Endodermal cell (in vitro differentiated cells): ENCODE results near the gene ATG16L1. TPM values are rescaled to one million over a fixed set of nuclear protein-coding genes. Genes with fewer than 3 reads are reported as not detected.

Source experiments
- DNase-seq: peaks from one replicate; pipeline ENCODE4 v3.0.0-alpha.2; 2017
- H3K27ac ChIP-seq: 2 replicates; pipeline ENCODE4 v1.5.1; 2013; ENCODE audit warnings: mild to moderate bottlenecking, low read depth, low read length, moderate library complexity
- H3K27me3 ChIP-seq: 2 replicates; pipeline ENCODE4 v1.6.1; 2013; ENCODE audit warnings: mild to moderate bottlenecking, low read length, moderate library complexity; ENCODE audit not compliant: insufficient read depth, control insufficient read depth, poor library complexity, severe bottlenecking
- H3K36me3 ChIP-seq: 2 replicates; pipeline ENCODE4 v1.7.0; 2013; ENCODE audit warnings: mild to moderate bottlenecking, low read length, moderate library complexity; ENCODE audit not compliant: control insufficient read depth, insufficient read depth
- H3K4me1 ChIP-seq: one replicate; pipeline ENCODE4 v1.7.0; 2013; ENCODE audit warnings: low read length; ENCODE audit not compliant: control insufficient read depth, insufficient read depth
- H3K4me3 ChIP-seq: 2 replicates; pipeline ENCODE4 v1.5.1; 2013; ENCODE audit warnings: mild to moderate bottlenecking, low read length, moderate library complexity
- H3K9ac ChIP-seq: 2 replicates; pipeline ENCODE4 v1.6.1; 2013; ENCODE audit warnings: mild to moderate bottlenecking, low read length, moderate library complexity; ENCODE audit not compliant: poor library complexity, severe bottlenecking; ENCODE audit errors: extremely low read depth
- H3K9me3 ChIP-seq: 2 replicates; pipeline ENCODE4 v1.6.1; 2013; ENCODE audit warnings: mild to moderate bottlenecking, low read length, moderate library complexity; ENCODE audit not compliant: control insufficient read depth
- H3K27ac Mint-ChIP-seq: 2 replicates; pipeline ENCODE4 v1.8.0; 2020; ENCODE audit warnings: mixed read lengths
- H3K27me3 Mint-ChIP-seq: 2 replicates; pipeline ENCODE4 v1.8.0; 2021; ENCODE audit warnings: mild to moderate bottlenecking, mixed read lengths; ENCODE audit not compliant: insufficient read depth
- H3K36me3 Mint-ChIP-seq: 2 replicates; pipeline ENCODE4 v1.8.0; 2020; ENCODE audit warnings: low read depth, mixed read lengths
- H3K4me1 Mint-ChIP-seq: 2 replicates; pipeline ENCODE4 v1.8.0; 2020; ENCODE audit warnings: mixed read lengths
- H3K4me3 Mint-ChIP-seq: 2 replicates; pipeline ENCODE4 v1.8.0; 2020; ENCODE audit warnings: mild to moderate bottlenecking, moderate library complexity, mixed read lengths
- H3K9me3 Mint-ChIP-seq: 2 replicates; pipeline ENCODE4 v1.8.0; 2020; ENCODE audit warnings: mild to moderate bottlenecking, mixed read lengths
- CTCF ChIP-seq: fragments of 200-600 bp; sonication (generic); conservative IDR thresholded peaks from 2 replicates; pipeline ENCODE4 v1.5.0; 2021; ENCODE audit warnings: antibody characterized with exemption, mild to moderate bottlenecking
- WGBS, 2 experiments: methylation state at CpG; one replicate each; pipeline versions ENCODE4 v1.1.5 to v1.1.7; 2013; ENCODE audit warnings: missing lambda C conversion rate in 2 of 2, mixed read lengths in 1 of 2; ENCODE audit not compliant: insufficient coverage in 1 of 2, insufficient read length in 1 of 2; 5-methylcytosine and 5-hydroxymethylcytosine counted together
- total RNA-seq, 2 donors: library from RNA; stranded (reverse); fragmentation: NEBNext Ultra II Directional in 1 of 2; extraction: Animal tissue kit (Norgen Biotek cat#: 25700) in 1 of 2; gene quantifications; 2 replicates in 1 of 2; 3 replicates in 1 of 2; pipeline ENCODE4 v1.2.1, GENCODE V29; 2021

ATG16L1 gene
- total RNA-seq, 2 donors from 2014 or later, result 29.6 to 31.6 TPM

GRCh38 chr2:233326500-233326899 is 75.0 kb downstream of the ATG16L1 start:
- no peak overlapping the region for H3K27ac Mint-ChIP-seq
- Histone ChIP-seq H3K4me3 (no peak overlapping the region), H3K27me3 (peaks cover 4% of the 10 kb centered on the region), H3K9ac (no peak overlapping the region), H3K9me3 (no peaks in the 10 kb centered on the region), H3K36me3 (no peaks in the 10 kb centered on the region), H3K27ac (no peak overlapping the region), H3K4me1 (peaks cover 10% of the 10 kb centered on the region)
- no peak for TF ChIP-seq CTCF
- peaks cover 15% of the 10 kb centered on the region for H3K4me1 Mint-ChIP-seq
- no peaks in the 10 kb centered on the region for H3K9me3 Mint-ChIP-seq
- no peak for DNase-seq
- WGBS, 2 experiments, result 96 to 100% methylated on average over 2 to 8 of the region's 8 CpGs
- no peak overlapping the region for H3K4me3 Mint-ChIP-seq
- H3K27me3 Mint-ChIP-seq, result peaks cover 12% of the 10 kb centered on the region
- H3K36me3 Mint-ChIP-seq, result no peaks in the 10 kb centered on the region

GRCh38 chr2:233328922-233329321 is 77.4 kb downstream of the ATG16L1 start:
- WGBS, 2 experiments, result 98 to 100% methylated on average over 1 to 4 of the region's 4 CpGs
- H3K27me3 Mint-ChIP-seq, result peaks cover 20% of the 10 kb centered on the region
- H3K9me3 Mint-ChIP-seq, result no peaks in the 10 kb centered on the region
- no peaks in the 10 kb centered on the region for H3K36me3 Mint-ChIP-seq
- H3K4me1 Mint-ChIP-seq, result peaks cover 15% of the 10 kb centered on the region
- H3K9me3 ChIP-seq, result no peaks in the 10 kb centered on the region
- H3K4me1 ChIP-seq, result peaks cover 10% of the 10 kb centered on the region
- peaks cover 6% of the 10 kb centered on the region for H3K27me3 ChIP-seq
- no peak overlapping the region for H3K27ac Mint-ChIP-seq
- H3K36me3 ChIP-seq, result no peaks in the 10 kb centered on the region
- H3K4me3 Mint-ChIP-seq, result no peak overlapping the region
- no peak overlapping the region for H3K9ac ChIP-seq
- no peak for TF ChIP-seq CTCF
- no peak overlapping the region for H3K4me3 ChIP-seq
- DNase-seq, result no peak
- no peak overlapping the region for H3K27ac ChIP-seq

- Histone ChIP-seq H3K9ac (no peak overlapping the region), H3K27me3 (peaks cover 11% of the 10 kb centered on the region), H3K4me1 (peaks cover 10% of the 10 kb centered on the region), H3K4me3 (no peak overlapping the region), H3K27ac (no peak overlapping the region), H3K9me3 (no peaks in the 10 kb centered on the region), H3K36me3 (no peaks in the 10 kb centered on the region)
- Mint-ChIP-seq H3K36me3 (no peaks in the 10 kb centered on the region), H3K4me1 (peaks cover 15% of the 10 kb centered on the region), H3K27ac (no peak overlapping the region), H3K4me3 (no peak overlapping the region), H3K9me3 (no peaks in the 10 kb centered on the region), H3K27me3 (peaks cover 27% of the 10 kb centered on the region)
- 40 to 45% methylated on average over 5 to 7 of the region's 7 CpGs for WGBS, 2 experiments
- peak; percentile 92 for DNase-seq
- TF ChIP-seq CTCF, result no peak
Observed at GRCh38 chr2:233329489-233330135, 78.1 kb downstream of the ATG16L1 start.
